ENCODE results near the gene SPO11. TPM values are rescaled to one million over a fixed set of nuclear protein-coding genes. Genes with fewer than 3 reads are reported as not detected.

SPO11 gene
- total and polyA plus RNA-seq, 9 of the 15 experiments (the other 6 are each of a cell fraction or from before 2014, with no cell fraction given) = not detected

- peak; percentile 94 for TF ChIP-seq ZBTB40 (IDR thresholded peaks at IDR 0.05)
- no peak for TF ChIP-seq ZBTB40 (CRISPR knock-in tag; IDR thresholded peaks at IDR 0.05)
- no peak for TF ChIP-seq TAL1 (IDR thresholded peaks at IDR 0.05)
- TF ChIP-seq MEIS2 (IDR thresholded peaks at IDR 0.05; ENCODE audit: partially characterized antibody) = peak; percentile 32
- peak; percentile 27 to 59; a peak in 1 of 4 replicates for TF ChIP-seq MAZ (CRISPR knock-in tag; conservative IDR thresholded peaks at IDR 0.05 in 1 of 2, IDR thresholded peaks at IDR 0.05 in 1 of 2)
- no peak for TF ChIP-seq ZNF184 (CRISPR knock-in tag; IDR thresholded peaks at IDR 0.05)
- TF ChIP-seq POLR3A (IDR thresholded peaks at IDR 0.05; ENCODE audit: borderline replicate concordance, extremely low read depth, insufficient read depth, insufficient read length) = no peak
- peak in 1 of 2 experiments; percentile 49; a peak in 1 of 4 replicates for TF ChIP-seq TBL1XR1 (IDR thresholded peaks at IDR 0.05; ENCODE audit: low read length in 2 of 2)
- peak; percentile 64 for TF ChIP-seq RB1 (IDR thresholded peaks at IDR 0.05; ENCODE audit: low read depth)
- TF ChIP-seq YY1 (IDR thresholded peaks at IDR 0.05; ENCODE audit: borderline replicate concordance in 1 of 3, control insufficient read depth in 1 of 3, extremely low read depth in 1 of 3, insufficient read depth in 3 of 3, insufficient read length in 1 of 3, insufficient replicate concordance in 2 of 3, low read depth in 1 of 3, low read length in 2 of 3) = peak in 2 of 3 experiments; percentile 77 to 86
- peak; percentile 44 for TF ChIP-seq TBP (optimal IDR thresholded peaks at IDR 0.05; ENCODE audit: low read depth, low read length)
- TF ChIP-seq HCFC1 (IDR thresholded peaks at IDR 0.05; ENCODE audit: low read depth, low read length) = peak; percentile 64
- peak; percentile 72 for TF ChIP-seq PML (IDR thresholded peaks at IDR 0.05; ENCODE audit: low read length)
- peak; percentile 73 for TF ChIP-seq CXXC5 (CRISPR knock-in tag; IDR thresholded peaks at IDR 0.05)
- no peak for TF ChIP-seq ATF3 (IDR thresholded peaks at IDR 0.05)
- TF ChIP-seq ATF3 (CRISPR knock-in tag; conservative IDR thresholded peaks at IDR 0.05) = 0 out of 2 replicates have a peak, but pooled peaks have one; percentile 33
- TF ChIP-seq MTA3 (IDR thresholded peaks at IDR 0.05; ENCODE audit: borderline replicate concordance) = peak; percentile 53; the same call in 1 of the 2 replicates
These were observed 21.6 kb downstream of the SPO11 start, which contains the start of gene RAE1 (continued) for GRCh38 chr20:57351042-57351783.
